NK-92 (cell line): Measurements from ENCODE around the gene ZDHHC1.

Source experiments
- DNase-seq: peaks from one replicate; lab custom pipeline; 2025; ENCODE audit not compliant: unreplicated experiment; lab: John Stamatoyannopoulos, UW

The ZDHHC1 gene

DNA sequence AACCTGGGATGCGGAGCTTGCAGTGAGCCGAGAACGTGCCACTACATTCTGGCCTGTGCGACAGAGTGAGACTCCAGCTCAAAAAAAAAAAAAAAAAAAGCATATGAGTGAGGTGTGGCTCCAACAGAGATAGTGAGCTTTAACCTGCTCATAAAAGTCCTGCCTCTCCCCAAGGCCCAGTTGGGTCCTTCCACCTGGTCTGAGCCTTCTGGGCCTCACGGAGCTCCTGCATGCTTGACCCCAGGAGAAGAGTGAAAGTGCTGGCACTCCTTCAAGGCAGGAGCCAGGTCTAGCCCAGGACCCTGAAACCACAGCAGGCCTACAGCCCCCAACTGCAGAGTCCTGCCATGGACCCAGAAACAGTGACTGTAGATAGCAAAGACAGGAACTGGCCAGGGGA is 32.3 kb upstream of the ZDHHC1 start:
- DNase-seq = no peak

DNA sequence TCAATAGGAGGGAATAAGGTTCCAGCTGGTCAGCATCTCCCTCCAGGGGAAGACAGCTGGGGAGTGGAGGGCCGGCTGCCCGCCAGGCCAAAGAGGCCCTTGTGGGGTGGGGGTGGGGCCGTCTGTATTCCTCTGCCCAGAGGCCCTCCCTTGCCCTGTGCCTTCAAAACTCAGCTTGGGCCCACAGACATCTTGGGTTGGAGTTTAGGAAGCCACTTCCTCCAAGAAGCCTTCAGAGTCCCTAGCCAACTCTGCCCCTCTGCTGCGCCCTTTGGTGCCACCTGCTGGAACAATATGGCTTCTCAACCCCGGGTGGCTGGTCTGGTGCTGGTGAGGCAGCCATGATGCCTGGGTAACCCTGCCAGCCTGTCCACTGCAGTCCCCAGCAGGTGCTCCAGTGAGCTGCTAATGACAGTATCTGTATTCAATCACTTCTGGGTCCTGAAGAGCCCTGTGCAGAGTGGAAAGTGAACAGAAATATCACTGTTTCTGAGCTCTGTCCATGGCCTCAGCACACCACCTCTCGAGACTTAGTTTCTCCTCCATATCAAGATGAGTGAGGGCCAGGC is 31.3 kb upstream of the ZDHHC1 start:
- no peak for DNase-seq

DNA sequence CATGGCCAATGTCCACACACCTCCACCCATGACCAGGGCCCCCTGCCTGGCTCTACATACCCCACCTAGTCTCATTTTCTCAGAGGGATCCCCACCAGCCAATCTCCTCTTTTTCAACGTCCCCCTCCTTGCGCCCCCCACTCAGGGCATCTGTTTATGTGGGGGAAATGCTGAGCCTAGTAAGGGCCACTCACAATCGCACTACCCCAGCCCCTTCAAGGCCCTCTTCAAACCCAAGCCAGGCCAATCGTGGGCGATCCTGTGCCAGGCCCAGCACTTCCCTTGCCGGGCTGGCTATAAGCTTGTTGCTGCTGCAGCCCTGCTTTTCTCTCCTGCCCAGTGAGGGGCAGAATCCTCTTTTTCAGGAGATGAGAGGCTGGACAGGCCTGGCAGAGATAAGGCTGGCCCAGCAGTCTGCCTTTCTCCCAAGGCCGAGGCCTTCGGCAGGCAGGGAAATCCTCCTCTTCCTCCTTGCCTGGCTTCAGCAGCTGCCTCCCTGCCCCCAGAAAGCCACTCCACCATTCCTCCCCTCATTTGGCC is 30.8 kb upstream of the ZDHHC1 start:
- DNase-seq = no peak

DNA sequence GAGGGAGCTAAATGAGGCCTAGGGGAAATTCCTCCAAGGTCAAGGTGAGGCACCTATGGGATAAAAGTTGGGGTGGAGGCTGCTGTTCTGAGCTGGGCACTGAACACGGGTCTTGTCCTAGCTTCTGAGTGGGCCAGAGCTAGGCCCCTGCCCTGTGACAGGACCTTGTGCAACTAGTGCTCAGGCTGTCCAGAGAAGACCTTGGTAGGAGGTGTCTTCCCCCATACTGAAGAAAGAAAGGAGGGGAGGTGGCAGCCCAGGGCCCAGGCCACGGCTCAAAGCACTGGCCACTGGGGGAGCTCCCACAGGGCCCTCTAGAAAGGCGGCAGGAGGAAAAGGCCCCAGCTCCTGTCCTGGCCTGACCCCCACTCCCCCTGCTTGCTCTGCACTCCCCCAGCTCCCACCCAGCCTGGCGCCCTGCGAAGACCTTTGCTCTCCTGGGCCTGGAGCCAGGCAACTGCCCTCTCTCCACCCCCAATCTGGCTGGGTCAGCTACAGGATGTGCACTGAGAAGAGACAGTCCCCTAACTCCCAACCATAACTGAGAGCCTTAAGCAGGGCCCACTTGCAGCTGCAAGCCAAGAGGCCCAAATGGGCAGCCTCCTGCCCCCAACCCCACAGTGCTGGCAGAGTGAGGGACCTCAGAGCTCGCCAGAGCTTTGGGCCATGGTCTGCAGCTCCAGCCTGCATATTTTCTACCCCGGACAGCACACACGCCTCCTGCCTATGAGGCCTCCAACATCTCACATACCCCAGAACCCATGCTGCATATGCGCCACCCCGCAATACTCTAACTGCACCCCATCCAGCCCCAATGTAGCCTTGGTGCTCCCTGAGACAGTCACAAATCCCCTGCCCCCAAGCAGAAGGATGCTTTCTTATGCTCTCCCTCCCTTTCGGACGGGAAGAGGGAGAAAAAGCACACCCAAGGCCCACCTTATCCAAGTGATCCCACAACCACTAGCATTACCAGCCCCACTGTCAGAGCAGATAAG is 29.9 kb upstream of the ZDHHC1 start:
- no peak for DNase-seq

DNA sequence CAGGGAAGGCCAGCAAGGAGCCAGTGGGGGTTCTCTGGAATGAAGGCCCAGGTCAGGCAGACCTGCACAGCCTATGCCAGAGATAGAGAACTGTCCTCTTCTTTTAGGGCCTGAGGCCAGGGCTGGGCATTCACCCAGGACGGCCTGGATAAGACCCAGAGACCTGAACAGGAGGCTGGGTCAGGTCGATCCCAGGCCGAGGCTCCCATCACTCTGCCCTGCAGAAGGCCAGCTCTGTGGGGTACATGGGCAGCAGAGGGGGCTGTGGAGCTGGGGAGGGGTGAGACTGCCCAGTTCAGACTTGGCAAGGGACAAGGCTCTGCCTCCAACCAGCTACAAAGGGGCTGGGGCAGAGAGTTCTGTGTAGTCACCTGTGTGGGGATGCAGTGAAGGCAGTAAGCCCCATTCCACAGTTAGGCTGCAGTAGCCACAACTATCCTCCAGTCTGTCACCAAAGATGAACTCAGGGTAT is 29.2 kb upstream of the ZDHHC1 start:
- no peak for DNase-seq

- DNase-seq = no peak
Observed at GRCh38 chr16:67445126-67445426, 28.8 kb upstream of the ZDHHC1 start.

DNA sequence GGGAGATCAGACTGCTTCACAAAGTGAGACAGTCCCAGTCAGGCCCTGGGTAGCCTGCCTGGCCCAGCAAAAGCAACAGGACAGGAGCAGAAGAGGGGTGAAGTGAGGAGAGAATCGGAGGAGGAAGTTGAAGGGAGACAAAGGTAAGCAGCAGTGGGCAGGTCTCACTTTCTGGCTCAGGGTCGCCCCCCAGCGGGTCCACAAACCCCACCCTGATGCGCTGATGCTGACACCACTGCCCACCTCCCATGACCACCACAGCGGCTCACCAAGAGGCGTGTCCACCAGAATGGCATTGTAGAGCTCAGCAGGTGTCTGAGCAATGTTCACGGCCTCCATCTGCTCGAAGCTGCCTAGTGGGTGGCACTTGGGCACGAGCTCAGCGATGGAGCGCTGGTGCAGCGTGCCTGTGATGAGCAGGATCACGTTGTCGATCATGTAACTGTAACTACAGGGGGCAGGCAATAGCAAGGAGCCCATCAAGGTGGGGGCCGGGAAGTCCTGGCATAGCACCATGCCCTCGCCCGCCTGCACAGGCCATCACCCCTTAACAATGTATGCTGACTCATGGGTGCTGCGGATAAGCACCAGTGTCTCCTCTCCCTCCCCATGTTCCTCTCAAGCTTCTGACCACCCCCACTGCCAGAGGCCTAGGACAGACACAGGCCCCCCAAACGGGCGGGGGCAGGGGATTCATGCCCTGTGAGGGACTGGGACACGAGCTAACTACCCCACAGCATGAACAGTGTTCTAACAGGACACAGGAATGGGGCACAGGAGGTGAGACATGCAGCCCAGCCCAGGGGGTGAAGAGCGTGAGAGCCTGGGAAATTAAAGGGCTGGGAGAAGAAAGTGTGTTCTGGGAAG is 28.2 kb upstream of the ZDHHC1 start:
- no peak for DNase-seq

- DNase-seq = no peak
Observed at GRCh38 chr16:67443265-67443664, 27.0 kb upstream of the ZDHHC1 start.

DNA sequence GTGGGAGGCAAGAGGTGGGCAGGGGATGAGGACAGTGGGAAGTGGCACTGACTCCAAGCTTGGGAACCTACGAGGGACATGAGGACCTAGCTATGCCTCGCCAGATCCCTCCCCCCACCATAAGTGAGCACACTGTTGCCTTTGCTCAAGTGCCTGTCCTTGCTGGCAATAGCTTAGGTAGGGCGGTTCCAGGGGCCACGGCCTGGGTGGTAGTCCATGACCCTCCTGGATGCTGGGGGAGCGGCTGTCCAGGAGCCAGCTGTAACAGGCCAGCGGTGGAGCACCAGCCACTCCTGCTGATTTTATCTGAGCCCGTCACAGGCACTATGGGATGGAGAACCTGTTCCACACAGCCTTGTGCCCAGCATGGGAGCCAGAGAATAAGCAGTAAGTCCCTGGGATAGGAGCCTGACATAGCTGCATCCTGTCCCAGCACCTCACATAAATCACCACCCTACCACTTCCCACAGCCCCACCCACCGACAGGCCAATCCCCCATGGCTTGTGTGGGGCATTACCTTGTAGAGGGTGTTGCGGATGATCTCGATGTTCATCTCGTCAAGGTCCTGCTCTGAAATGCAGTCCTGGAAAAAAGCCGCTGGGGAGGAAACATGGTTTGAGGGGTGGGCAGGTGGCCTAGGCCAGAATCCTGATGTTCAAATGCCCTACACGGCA is 26.4 kb upstream of the ZDHHC1 start:
- DNase-seq = no peak

GRCh38 chr16:67441907-67442306 is 25.6 kb upstream of the ZDHHC1 start:
- no peak for DNase-seq

- DNase-seq = no peak
Observed at GRCh38 chr16:67441271-67441753, 25.0 kb upstream of the ZDHHC1 start.

DNA sequence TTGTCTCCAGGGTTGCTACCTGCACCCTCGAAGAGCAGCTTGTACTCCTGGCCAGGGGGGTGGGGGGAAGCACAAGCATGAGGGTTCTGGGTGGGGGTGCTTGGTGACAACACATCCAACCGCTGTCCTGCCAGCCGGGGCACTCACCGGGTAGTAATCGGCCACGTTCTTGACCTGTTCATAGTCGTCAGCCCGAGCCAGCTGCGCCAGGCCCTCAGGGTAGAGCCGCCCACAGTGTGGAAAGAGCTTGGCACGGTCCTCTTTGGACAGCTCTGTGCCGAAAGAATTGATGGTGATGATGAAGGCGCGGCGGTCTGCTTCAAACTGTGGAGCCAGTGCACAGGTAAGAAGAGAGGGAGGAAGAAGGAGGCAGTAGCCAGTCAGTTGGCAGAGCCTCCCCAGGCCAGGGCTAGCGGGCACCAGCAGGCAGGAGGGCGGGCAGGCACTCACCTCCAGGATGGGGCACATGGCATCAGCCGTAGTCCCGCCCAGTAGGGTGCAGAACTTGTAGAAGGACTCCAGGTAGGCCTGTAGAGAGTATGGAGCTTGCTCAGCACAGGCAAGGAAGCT is 22.6 kb upstream of the ZDHHC1 start:
- DNase-seq = no peak

DNA sequence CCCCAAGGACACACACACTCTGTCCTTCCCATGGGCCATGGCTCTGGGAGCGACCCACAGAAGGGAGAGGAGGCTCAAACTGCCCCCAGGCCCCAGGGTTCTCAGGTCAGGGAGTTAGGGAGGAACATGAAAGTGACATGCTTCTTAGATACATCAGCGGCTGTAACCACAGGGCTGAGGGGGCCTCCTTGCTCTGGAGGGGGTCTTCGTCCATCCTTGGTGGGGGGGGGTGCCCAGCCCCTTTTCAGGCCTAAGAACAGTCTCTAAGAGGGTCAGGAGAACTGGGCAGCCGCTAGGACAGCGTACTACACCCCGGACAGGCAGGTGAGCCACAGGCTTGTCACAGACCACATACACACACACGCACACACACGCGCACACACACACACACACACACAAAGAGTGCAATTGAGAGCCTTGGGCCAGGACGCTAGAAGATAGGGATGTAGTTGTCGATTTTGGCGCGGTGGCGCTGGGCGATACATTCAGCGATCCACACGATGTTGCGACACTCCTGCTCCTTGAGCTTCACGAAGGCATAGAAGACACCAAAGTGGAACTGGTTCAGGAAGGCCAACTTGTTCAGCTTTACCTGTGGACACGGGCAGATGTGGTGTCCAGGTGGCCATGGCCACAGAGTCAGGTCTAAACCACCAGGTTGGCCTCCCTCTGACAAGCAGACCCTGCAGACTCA is 22.0 kb upstream of the ZDHHC1 start:
- no peak for DNase-seq

GRCh38 chr16:67437513-67437912 is 21.2 kb upstream of the ZDHHC1 start:
- DNase-seq = no peak

- no peak for DNase-seq
Observed at GRCh38 chr16:67436640-67437193, 20.4 kb upstream of the ZDHHC1 start.

DNA sequence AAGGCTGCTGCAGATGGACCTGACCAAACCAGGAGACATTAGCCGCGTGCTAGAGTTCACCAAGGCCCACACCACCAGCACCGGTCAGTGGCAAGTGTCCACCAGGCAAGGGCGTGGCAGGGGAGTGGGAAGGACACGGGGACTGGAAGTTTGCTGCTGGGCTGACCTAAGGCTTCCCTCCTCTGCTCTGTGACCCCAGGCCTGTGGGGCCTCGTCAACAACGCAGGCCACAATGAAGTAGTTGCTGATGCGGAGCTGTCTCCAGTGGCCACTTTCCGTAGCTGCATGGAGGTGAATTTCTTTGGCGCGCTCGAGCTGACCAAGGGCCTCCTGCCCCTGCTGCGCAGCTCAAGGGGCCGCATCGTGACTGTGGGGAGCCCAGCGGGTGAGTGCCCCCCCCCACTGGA is 19.5 kb upstream of the ZDHHC1 start:
- no peak for DNase-seq

DNA sequence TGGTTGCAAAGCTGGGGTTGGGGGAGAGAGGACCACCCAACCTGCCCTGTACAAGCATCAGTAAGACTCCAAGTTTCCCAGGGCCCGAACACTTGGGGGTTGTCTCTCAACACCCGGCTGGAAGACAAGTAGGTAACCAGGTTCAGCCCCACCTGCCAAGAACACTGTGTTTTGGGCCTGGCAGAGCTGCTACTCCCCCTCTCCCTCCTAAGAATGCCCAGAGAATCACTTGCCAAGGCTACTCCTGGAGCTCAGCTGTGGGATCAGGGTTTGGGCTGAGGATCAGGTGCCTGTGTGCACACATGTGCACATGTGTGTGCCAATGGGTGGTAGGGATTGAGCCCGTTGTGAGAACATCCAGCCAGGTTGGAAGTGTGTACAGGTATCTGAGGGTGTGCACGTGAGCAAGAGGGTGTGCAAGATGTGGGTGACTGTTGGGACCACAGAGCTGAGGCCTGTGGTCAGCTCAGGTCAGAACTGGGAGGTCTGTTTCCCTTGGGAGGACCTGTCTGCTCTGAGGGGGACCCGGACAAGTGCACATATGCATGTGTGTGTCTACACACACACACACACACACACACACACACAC is 16.9 kb upstream of the ZDHHC1 start:
- DNase-seq = no peak

DNA sequence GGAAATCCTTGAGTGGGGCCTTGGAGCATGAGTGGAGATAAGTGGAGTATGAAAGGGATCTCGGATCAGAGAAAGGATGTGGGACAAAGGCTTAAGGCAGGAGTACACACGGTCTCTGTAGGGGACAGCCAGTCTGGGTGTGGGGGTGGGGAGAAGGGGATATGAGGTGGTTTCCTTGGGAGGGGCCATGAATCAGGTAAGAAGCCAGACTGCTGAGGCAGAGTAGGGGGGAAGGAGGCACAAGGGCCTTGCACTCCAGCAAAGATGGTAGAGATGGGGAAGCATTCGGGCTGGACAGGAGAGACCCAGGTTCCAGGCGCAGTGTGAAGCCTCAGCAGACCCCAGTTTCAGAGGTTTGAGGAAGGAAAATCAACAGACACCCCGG is 16.2 kb upstream of the ZDHHC1 start:
- no peak for DNase-seq
